NCI-H1436 treated with DMSO at 0.1 percent for 48 hours (cell line): Measurements from ENCODE around the gene PDX1.

Experiments used
- DNase-seq: peaks from one replicate; lab custom pipeline; 2025; lab: John Stamatoyannopoulos, UW

PDX1 gene

GRCh38 chr13:27922883-27923612 is 3.2 kb downstream of the PDX1 start:
- no peak for DNase-seq

GRCh38 chr13:27923794-27924528 is 4.2 kb downstream of the PDX1 start:
- DNase-seq, result no peak

- no peak for DNase-seq
These were observed 4.8 kb downstream of the PDX1 start for GRCh38 chr13:27924529-27925141.

GRCh38 chr13:27925220-27925991 is 5.6 kb downstream of the PDX1 start:
- no peak for DNase-seq

GRCh38 chr13:27926644-27927434 is 7.0 kb downstream of the PDX1 start:
- no peak for DNase-seq

GRCh38 chr13:27927444-27928352 is 7.9 kb downstream of the PDX1 start:
- no peak for DNase-seq

GRCh38 chr13:27928353-27928804 is 8.6 kb downstream of the PDX1 start:
- DNase-seq, result no peak

GRCh38 chr13:27928805-27929753 is 9.3 kb downstream of the PDX1 start:
- DNase-seq, result no peak

GRCh38 chr13:27929868-27930267 is 10.1 kb downstream of the PDX1 start:
- no peak for DNase-seq

- no peak for DNase-seq
These were observed 13.3 kb downstream of the PDX1 start for GRCh38 chr13:27933118-27933517.

- no peak for DNase-seq
These were observed 14.0 kb downstream of the PDX1 start for GRCh38 chr13:27933580-27934328.

- no peak for DNase-seq
These were observed 23.2 kb downstream of the PDX1 start for GRCh38 chr13:27942972-27943371.

- no peak for DNase-seq
These were observed 33.3 kb downstream of the PDX1 start for GRCh38 chr13:27952876-27953675.

GRCh38 chr13:27953676-27954405 is 34.0 kb downstream of the PDX1 start:
- no peak for DNase-seq

GRCh38 chr13:27954406-27954851 is 34.6 kb downstream of the PDX1 start:
- no peak for DNase-seq

- DNase-seq, result no peak
These were observed 35.3 kb downstream of the PDX1 start for GRCh38 chr13:27955014-27955591.
